HepG2 (cell line): ENCODE results near the gene TMEM107. TPM values are rescaled to one million over a fixed set of nuclear protein-coding genes. Genes with fewer than 3 reads are reported as not detected.

ENCODE experiments used
- ATF2 ChIP-seq: sonication (generic); formaldehyde crosslinking; IDR thresholded peaks from 2 replicates; pipeline ENCODE4 v1.4.0; 2020; ENCODE audit warnings: missing genetic modification reagents
- CREBL2 ChIP-seq: sonication (generic); formaldehyde crosslinking; IDR thresholded peaks from 2 replicates; pipeline ENCODE4 v1.8.1; 2023; ENCODE audit warnings: missing genetic modification reagents, mild to moderate bottlenecking, borderline replicate concordance
- CREM ChIP-seq, 2 experiments: sonication (generic) in 1 of 2; formaldehyde crosslinking in 1 of 2; IDR thresholded peaks; 2 replicates each; pipeline versions ENCODE4 v1.4.0 to v1.6.1; 2016 to 2020; ENCODE audit warnings: antibody characterized with exemption in 1 of 2, mild to moderate bottlenecking in 1 of 2, missing genetic modification reagents in 1 of 2
- HNF4A ChIP-seq: sonication (generic); formaldehyde crosslinking; IDR thresholded peaks from 2 replicates; pipeline ENCODE4 v1.4.0; 2020; ENCODE audit warnings: missing genetic modification reagents
- KMT2B ChIP-seq: IDR thresholded peaks from 2 replicates; pipeline ENCODE4 v1.6.1; 2016; ENCODE audit warnings: missing genetic modification reagents, missing compliant biosample characterization
- LCORL ChIP-seq, 2 experiments: fragments of 450-650 bp in 1 of 2; sonication (generic) in 1 of 2; formaldehyde crosslinking in 1 of 2; IDR thresholded peaks; 2 replicates each; pipeline versions ENCODE4 v1.5.0 to v1.6.1; 2017 to 2020; ENCODE audit warnings: antibody characterized with exemption in 1 of 2, missing genetic modification reagents in 1 of 2
- MEIS2 ChIP-seq: sonication (generic); formaldehyde crosslinking; IDR thresholded peaks from 2 replicates; pipeline ENCODE4 v1.9.0; 2021; ENCODE audit warnings: mild to moderate bottlenecking, missing genetic modification reagents
- NR0B2 ChIP-seq: sonication (generic); formaldehyde crosslinking; IDR thresholded peaks from 2 replicates; pipeline ENCODE4 v1.4.0; 2020; ENCODE audit warnings: mild to moderate bottlenecking, missing genetic modification reagents
- SRSF1 ChIP-seq: fragments of 200-400 bp; formaldehyde crosslinking; optimal IDR thresholded peaks from 2 replicates; pipeline ENCODE3; 2017; ENCODE audit warnings: mild to moderate bottlenecking, low read depth, low read length, moderate library complexity
- THAP7 ChIP-seq: sonication (generic); formaldehyde crosslinking; IDR thresholded peaks from 2 replicates; pipeline ENCODE4 v1.8.1; 2023; ENCODE audit warnings: mild to moderate bottlenecking, missing genetic modification reagents
- ZBTB40 ChIP-seq, 2 experiments: fragments of 450-650 bp in 1 of 2; sonication (generic) in 1 of 2; formaldehyde crosslinking in 1 of 2; IDR thresholded peaks; 2 replicates each; pipeline versions ENCODE4 v1.6.1 to v1.8.0; 2016 to 2022; ENCODE audit warnings: antibody characterized with exemption in 1 of 2, mild to moderate bottlenecking in 1 of 2, missing genetic modification reagents in 1 of 2
- ZBTB42 ChIP-seq: sonication (generic); formaldehyde crosslinking; IDR thresholded peaks from 2 replicates; pipeline ENCODE4 v1.5.0; 2020; ENCODE audit warnings: mild to moderate bottlenecking, missing genetic modification reagents
- ZMYM2 ChIP-seq: sonication (generic); formaldehyde crosslinking; IDR thresholded peaks from 2 replicates; pipeline ENCODE4 v1.8.0; 2022; ENCODE audit warnings: mild to moderate bottlenecking, missing genetic modification reagents
- ZNF562 ChIP-seq: sonication (generic); formaldehyde crosslinking; IDR thresholded peaks from 2 replicates; pipeline ENCODE4 v1.8.0; 2022; ENCODE audit warnings: missing genetic modification reagents, borderline replicate concordance
- ZNF777 ChIP-seq: sonication (generic); formaldehyde crosslinking; IDR thresholded peaks from 2 replicates; pipeline ENCODE4 v1.4.0; 2020; ENCODE audit warnings: missing genetic modification reagents
- ZSCAN21 ChIP-seq: sonication (generic); formaldehyde crosslinking; IDR thresholded peaks from 2 replicates; pipeline ENCODE4 v1.8.0; 2022; ENCODE audit warnings: mild to moderate bottlenecking, missing genetic modification reagents, moderate library complexity, borderline replicate concordance
- polyA plus RNA-seq, 8 experiments: library from polyadenylated mRNA; depleted of rRNA in 3 of 8; stranded (reverse) in 7 of 8; unstranded in 1 of 8; fragments of >200 nt; fragmentation: Illumina TruSeq in 4 of 8; extraction: Trizol in 4 of 8; gene quantifications; 2 replicates each; pipeline versions ENCODE4 v1.2.1 to v1.2.3, GENCODE V29; 2011 to 2016; ENCODE audit warnings: low read depth in 4 of 8, missing spikeins in 1 of 8, mixed read lengths in 1 of 8; ENCODE audit not compliant: insufficient read depth in 1 of 8
- total RNA-seq, 5 experiments: library from RNA; depleted of rRNA; stranded (reverse); fragments of >200 nt; fragmentation: Illumina TruSeq; extraction: Trizol; gene quantifications; 2 replicates each; pipeline ENCODE4 v1.2.3, GENCODE V29; 2016; ENCODE audit warnings: low read depth in 1 of 5

The TMEM107 gene
- total and polyA plus RNA-seq, 2 of the 13 experiments (the other 11 are each of a cell fraction or from before 2014, with no cell fraction given) = 7.2 to 15.3 TPM

GRCh38 chr17:8210761-8211458 lies 34.7 kb upstream of the TMEM107 start (continued):
- TF ChIP-seq ZMYM2 (CRISPR knock-in tag) (0 out of 2 replicates have a peak, but pooled peaks have one; percentile 31), CREBL2 (CRISPR knock-in tag) (no peak), ATF2 (CRISPR knock-in tag) (no peak), ZBTB40 (IDR thresholded peaks at IDR 0.05) (no peak), ZBTB40 (CRISPR knock-in tag; IDR thresholded peaks at IDR 0.05) (no peak; the same call in 1 of the 2 replicates), LCORL (IDR thresholded peaks at IDR 0.05) (peak; percentile 79; the same call in 1 of the 2 replicates), LCORL (CRISPR knock-in tag; IDR thresholded peaks at IDR 0.05) (peak; percentile 15; the same call in 1 of the 2 replicates), ZNF562 (CRISPR knock-in tag) (no peak), CREM (IDR thresholded peaks at IDR 0.05) (peak; percentile 70; the same call in 1 of the 2 replicates), CREM (CRISPR knock-in tag; IDR thresholded peaks at IDR 0.05) (no peak), NR0B2 (CRISPR knock-in tag) (no peak), SRSF1 (no peak), ZBTB42 (CRISPR knock-in tag) (no peak), ZSCAN21 (CRISPR knock-in tag) (no peak), ZNF777 (CRISPR knock-in tag) (no peak), KMT2B (CRISPR knock-in tag) (peak; percentile 23; the same call in 1 of the 2 replicates), THAP7 (CRISPR knock-in tag) (no peak), HNF4A (peak; percentile 67), MEIS2 (CRISPR knock-in tag) (no peak)
